Measurements from ENCODE around the gene LHFPL6. TPM values are rescaled to one million over a fixed set of nuclear protein-coding genes. Genes with fewer than 3 reads are reported as not detected.
A peak's percentile ranks its signal among the peaks of the same experiment; 100 is the strongest.

The LHFPL6 gene
- total RNA-seq, 1 donor from 2014 or later = 31.4 TPM

GRCh38 chr13:39509616-39510315 is 93.2 kb downstream of the LHFPL6 start:
- no peaks in the 10 kb centered on the region for H3K9me3 ChIP-seq (ENCODE audit: insufficient read depth, low read depth, low read length)
- no peak overlapping the region for H3K27ac ChIP-seq (ENCODE audit: low read depth, low read length)
- Mint-ChIP-seq H3K4me1 (ENCODE audit: low read depth, unreplicated experiment) (peaks cover 13% of the 10 kb centered on the region), H3K27me3 (ENCODE audit: low read depth, unreplicated experiment) (no peaks in the 10 kb centered on the region), H3K4me3 (ENCODE audit: unreplicated experiment) (no peak overlapping the region), H3K27ac (ENCODE audit: unreplicated experiment) (no peak overlapping the region), H3K9me3 (ENCODE audit: unreplicated experiment) (no peaks in the 10 kb centered on the region), H3K36me3 (ENCODE audit: low read depth, unreplicated experiment) (no peaks in the 10 kb centered on the region)
- H3K4me3 ChIP-seq (ENCODE audit: insufficient read depth, low read depth, low read length) = no peak overlapping the region
- H3K9ac ChIP-seq (ENCODE audit: low read length) = no peak overlapping the region
- DNase-seq (ENCODE audit: low read depth) (no peak), FAIRE-seq (no peak)
- H2AFZ ChIP-seq (ENCODE audit: low read depth, low read length) = no peak overlapping the region
- H3K79me2 ChIP-seq (ENCODE audit: insufficient read depth, low read length) = no peaks in the 10 kb centered on the region
- peaks cover 6% of the 10 kb centered on the region for H3K4me1 ChIP-seq (ENCODE audit: insufficient read depth, low read length)
- TF ChIP-seq EZH2 (IDR thresholded peaks at IDR 0.05; ENCODE audit: insufficient read depth, low read length) = no peak
- no peak for TF ChIP-seq CTCF (IDR thresholded peaks at IDR 0.05; ENCODE audit: insufficient read depth, low read depth, low read length)
- H3K36me3 ChIP-seq (ENCODE audit: insufficient read depth, low read length) = no peaks in the 10 kb centered on the region
- no peaks in the 10 kb centered on the region for H3K27me3 ChIP-seq (ENCODE audit: insufficient read depth, low read length)
- H4K20me1 ChIP-seq (ENCODE audit: insufficient read depth, low read length) = no peaks in the 10 kb centered on the region
- H3K4me2 ChIP-seq (ENCODE audit: low read length) = no peak overlapping the region

GRCh38 chr13:39506559-39507390 is 96.2 kb downstream of the LHFPL6 start:
- H3K27ac ChIP-seq (ENCODE audit: low read depth, low read length) = peak overlapping the region; percentile 27
- peaks cover 8% of the 10 kb centered on the region for H3K4me1 Mint-ChIP-seq (ENCODE audit: low read depth, unreplicated experiment)
- no peak overlapping the region for H3K4me3 ChIP-seq (ENCODE audit: insufficient read depth, low read depth, low read length)
- H3K4me3 Mint-ChIP-seq (ENCODE audit: unreplicated experiment) = no peak overlapping the region
- no peak for TF ChIP-seq CTCF (IDR thresholded peaks at IDR 0.05; ENCODE audit: insufficient read depth, low read depth, low read length)
- no peak for TF ChIP-seq EZH2 (IDR thresholded peaks at IDR 0.05; ENCODE audit: insufficient read depth, low read length)
- H3K9me3 ChIP-seq (ENCODE audit: insufficient read depth, low read depth, low read length) = no peaks in the 10 kb centered on the region
- H3K9ac ChIP-seq (ENCODE audit: low read length) = no peak overlapping the region
- H3K4me1 ChIP-seq (ENCODE audit: insufficient read depth, low read length) = peaks cover 6% of the 10 kb centered on the region
- FAIRE-seq = no peak
- H3K36me3 Mint-ChIP-seq (ENCODE audit: low read depth, unreplicated experiment) = no peaks in the 10 kb centered on the region
- no peaks in the 10 kb centered on the region for H4K20me1 ChIP-seq (ENCODE audit: insufficient read depth, low read length)
- H3K27me3 Mint-ChIP-seq (ENCODE audit: low read depth, unreplicated experiment) = no peaks in the 10 kb centered on the region
- no peak overlapping the region for H3K27ac Mint-ChIP-seq (ENCODE audit: unreplicated experiment)
- H3K79me2 ChIP-seq (ENCODE audit: insufficient read depth, low read length) = peaks cover 2% of the 10 kb centered on the region
- no peaks in the 10 kb centered on the region for H3K9me3 Mint-ChIP-seq (ENCODE audit: unreplicated experiment)
- DNase-seq (ENCODE audit: low read depth) = peak; percentile 39
- no peaks in the 10 kb centered on the region for H3K36me3 ChIP-seq (ENCODE audit: insufficient read depth, low read length)
- peak overlapping the region; percentile 72 for H3K4me2 ChIP-seq (ENCODE audit: low read length)
- H2AFZ ChIP-seq (ENCODE audit: low read depth, low read length) = no peak overlapping the region
- no peaks in the 10 kb centered on the region for H3K27me3 ChIP-seq (ENCODE audit: insufficient read depth, low read length)

Data from astrocyte (in vitro differentiated cells and primary cell).